ENCODE results near the gene PHACTR1. TPM values are rescaled to one million over a fixed set of nuclear protein-coding genes. Genes with fewer than 3 reads are reported as not detected.
A peak's percentile ranks its signal among the peaks of the same experiment; 100 is the strongest.

Gene PHACTR1
- total RNA-seq, 1 experiment from 2014 or later: 4.1 TPM

GRCh38 chr6:13189710-13190109 lies 473.1 kb downstream of the PHACTR1 start:
- DNase-seq (ENCODE audit: low read depth): no peak

- no peak for DNase-seq (ENCODE audit: low read depth)
Observed at GRCh38 chr6:13190376-13190775, 473.8 kb downstream of the PHACTR1 start.

- DNase-seq (ENCODE audit: low read depth): no peak
Observed at GRCh38 chr6:13191461-13191860, 474.9 kb downstream of the PHACTR1 start.

GRCh38 chr6:13194852-13195251 lies 478.3 kb downstream of the PHACTR1 start:
- peak; percentile 51 for DNase-seq (ENCODE audit: low read depth)

- DNase-seq (ENCODE audit: low read depth): no peak
Observed at GRCh38 chr6:13195803-13196202, 479.2 kb downstream of the PHACTR1 start.

- DNase-seq (ENCODE audit: low read depth): no peak
Observed at GRCh38 chr6:13198168-13198567, 481.6 kb downstream of the PHACTR1 start.

- DNase-seq (ENCODE audit: low read depth): no peak
Observed at GRCh38 chr6:13201336-13201735, 484.8 kb downstream of the PHACTR1 start.

GRCh38 chr6:13203145-13203544 lies 486.6 kb downstream of the PHACTR1 start:
- no peak for DNase-seq (ENCODE audit: low read depth)

- DNase-seq (ENCODE audit: low read depth): no peak
Observed at GRCh38 chr6:13205106-13205505, 488.5 kb downstream of the PHACTR1 start.

- no peak for DNase-seq (ENCODE audit: low read depth)
Observed at GRCh38 chr6:13212096-13212495, 495.5 kb downstream of the PHACTR1 start.

GRCh38 chr6:13212538-13212937 lies 496.0 kb downstream of the PHACTR1 start:
- DNase-seq (ENCODE audit: low read depth): no peak

- no peak for DNase-seq (ENCODE audit: low read depth)
Observed at GRCh38 chr6:13215390-13215789, 498.8 kb downstream of the PHACTR1 start.

- no peak for DNase-seq (ENCODE audit: low read depth)
Observed at GRCh38 chr6:13216236-13217014, 499.9 kb downstream of the PHACTR1 start.

GRCh38 chr6:13217206-13217905 lies 500.8 kb downstream of the PHACTR1 start:
- DNase-seq (ENCODE audit: low read depth): no peak

- no peak for DNase-seq (ENCODE audit: low read depth)
Observed at GRCh38 chr6:13220266-13220665, 503.7 kb downstream of the PHACTR1 start.

GRCh38 chr6:13222048-13222447 lies 505.5 kb downstream of the PHACTR1 start:
- no peak for DNase-seq (ENCODE audit: low read depth)

GRCh38 chr6:13226071-13226470 lies 509.5 kb downstream of the PHACTR1 start:
- DNase-seq (ENCODE audit: low read depth): no peak

- no peak for DNase-seq (ENCODE audit: low read depth)
Observed at GRCh38 chr6:13228264-13229204, 512.0 kb downstream of the PHACTR1 start.

- peak; percentile 30 for DNase-seq (ENCODE audit: low read depth)
Observed at GRCh38 chr6:13229205-13230085, 512.9 kb downstream of the PHACTR1 start.

- no peak for DNase-seq (ENCODE audit: low read depth)
Observed at GRCh38 chr6:13233106-13233505, 516.5 kb downstream of the PHACTR1 start.

GRCh38 chr6:13234130-13234529 lies 517.6 kb downstream of the PHACTR1 start:
- no peak for DNase-seq (ENCODE audit: low read depth)

Data from Daoy (cell line).